WTC11 (cell line): Measurements from ENCODE around the gene FAM240B. TPM values are rescaled to one million over a fixed set of nuclear protein-coding genes. Genes with fewer than 3 reads are reported as not detected.

Source experiments
- ATAC-seq: fragments of 200-7000 bp; cut with Tn5 transposase; 2 replicates; pipeline ENCODE4 v1.10.0; 2021; ENCODE audit warnings: mild to moderate bottlenecking, moderate library complexity
- Bru-seq: library from RNA; stranded (reverse); fragments of 400-500 nt; gene quantifications from one replicate; lab custom pipeline; 2021; lab: Mats Ljungman, UMichigan
- CTCF ChIA-PET: fragments of 300-600 bp; sonication (Branson Sonifier 250); formaldehyde crosslinking; loops from one replicate; lab custom pipeline; 2021; ENCODE audit warnings: antibody characterized with exemption; lab: Charles Lee
- POLR2A ChIA-PET: fragments of 350-600 bp; sonication (Branson Sonifier 250); formaldehyde crosslinking; loops from one replicate; lab custom pipeline; 2021; ENCODE audit warnings: antibody characterized with exemption; lab: Charles Lee
- DNase-seq: peaks from one replicate; pipeline ENCODE4 v3.0.0; 2021; ENCODE audit warnings: low spot score
- H3K27ac Mint-ChIP-seq: 2 replicates; pipeline ENCODE4 v1.8.0; 2021; ENCODE audit warnings: mixed read lengths
- H3K27me3 Mint-ChIP-seq: 2 replicates; pipeline ENCODE4 v1.8.0; 2021; ENCODE audit warnings: low read depth, mild to moderate bottlenecking, moderate library complexity, mixed read lengths
- H3K36me3 Mint-ChIP-seq: 2 replicates; pipeline ENCODE4 v1.8.0; 2021; ENCODE audit warnings: mixed read lengths
- H3K4me1 Mint-ChIP-seq: 2 replicates; pipeline ENCODE4 v1.8.0; 2022; ENCODE audit warnings: mixed read lengths
- H3K4me3 Mint-ChIP-seq: 2 replicates; pipeline ENCODE4 v1.8.0; 2021; ENCODE audit warnings: mild to moderate bottlenecking, moderate library complexity, mixed read lengths
- H3K9me3 Mint-ChIP-seq: 2 replicates; pipeline ENCODE4 v1.8.0; 2021; ENCODE audit warnings: mixed read lengths
- CDX4 ChIP-seq: fragments of 250-450 bp; sonication (Bioruptor Pico); IDR thresholded peaks from 2 replicates; pipeline ENCODE4 v1.9.0; 2021; ENCODE audit warnings: moderate library complexity, mild to moderate bottlenecking, inconsistent platforms, borderline replicate concordance
- CTCF ChIP-seq: fragments of 200-600 bp; IDR thresholded peaks from 2 replicates; pipeline ENCODE4 v1.8.0; 2022; ENCODE audit warnings: antibody characterized with exemption
- E2F4 ChIP-seq: sonication (generic); formaldehyde crosslinking; IDR thresholded peaks from 2 replicates; pipeline ENCODE4 v1.8.1; 2022; ENCODE audit warnings: low read depth, mild to moderate bottlenecking, moderate library complexity, missing genetic modification reagents, borderline replicate concordance
- ETV6 ChIP-seq: sonication (generic); formaldehyde crosslinking; IDR thresholded peaks from 2 replicates; pipeline ENCODE4 v1.8.1; 2022; ENCODE audit warnings: mild to moderate bottlenecking, missing genetic modification reagents
- FOXP4 ChIP-seq: sonication (generic); formaldehyde crosslinking; IDR thresholded peaks from 2 replicates; pipeline ENCODE4 v1.8.0; 2022; ENCODE audit warnings: mild to moderate bottlenecking, missing genetic modification reagents
- GRHL2 ChIP-seq: fragments of 250-450 bp; sonication (Bioruptor Pico); IDR thresholded peaks from 2 replicates; pipeline ENCODE4 v1.8.0; 2022; ENCODE audit warnings: mild to moderate bottlenecking, moderate library complexity; ENCODE audit not compliant: insufficient replicate concordance, severe bottlenecking
- JUN ChIP-seq: sonication (generic); formaldehyde crosslinking; IDR thresholded peaks from 2 replicates; pipeline ENCODE4 v1.8.0; 2023; ENCODE audit warnings: mild to moderate bottlenecking, missing genetic modification reagents
- KAT7 ChIP-seq: sonication (generic); formaldehyde crosslinking; IDR thresholded peaks from 2 replicates; pipeline ENCODE4 v1.8.1; 2023; ENCODE audit warnings: missing genetic modification reagents, mild to moderate bottlenecking, borderline replicate concordance
- MLX ChIP-seq: sonication (generic); formaldehyde crosslinking; IDR thresholded peaks from 2 replicates; pipeline ENCODE4 v1.8.1; 2023; ENCODE audit warnings: mild to moderate bottlenecking, missing genetic modification reagents, moderate library complexity
- MXD4 ChIP-seq: fragments of 250-450 bp; sonication (Bioruptor Pico); IDR thresholded peaks from 2 replicates; pipeline ENCODE4 v1.8.0; 2021; ENCODE audit warnings: mild to moderate bottlenecking, moderate library complexity, borderline replicate concordance
- MYBL2 ChIP-seq: sonication (generic); formaldehyde crosslinking; IDR thresholded peaks from 2 replicates; pipeline ENCODE4 v1.8.1; 2023; ENCODE audit warnings: mild to moderate bottlenecking, moderate library complexity, missing genetic modification reagents
- NFE2L1 ChIP-seq: sonication (generic); formaldehyde crosslinking; IDR thresholded peaks from 2 replicates; pipeline ENCODE4 v1.8.1; 2023; ENCODE audit warnings: missing genetic modification reagents
- PRRX2 ChIP-seq: fragments of 250-450 bp; sonication (Bioruptor Pico); IDR thresholded peaks from 2 replicates; pipeline ENCODE4 v1.8.0; 2021; ENCODE audit warnings: mild to moderate bottlenecking
- RELA ChIP-seq: sonication (generic); formaldehyde crosslinking; IDR thresholded peaks from 2 replicates; pipeline ENCODE4 v1.8.1; 2022; ENCODE audit warnings: missing genetic modification reagents, mild to moderate bottlenecking, borderline replicate concordance
- RORB ChIP-seq: fragments of 250-450 bp; sonication (Bioruptor Pico); IDR thresholded peaks from 2 replicates; pipeline ENCODE4 v1.9.0; 2021; ENCODE audit warnings: mild to moderate bottlenecking
- SMAD3 ChIP-seq: sonication (generic); formaldehyde crosslinking; IDR thresholded peaks from 2 replicates; pipeline ENCODE4 v1.8.0; 2022; ENCODE audit warnings: missing genetic modification reagents, mild to moderate bottlenecking, borderline replicate concordance
- SP1 ChIP-seq: sonication (generic); formaldehyde crosslinking; conservative IDR thresholded peaks from 2 replicates; pipeline ENCODE4 v1.8.1; 2022; ENCODE audit warnings: missing genetic modification reagents
- TEAD4 ChIP-seq: sonication (generic); formaldehyde crosslinking; IDR thresholded peaks from 2 replicates; pipeline ENCODE4 v1.8.0; 2022; ENCODE audit warnings: mild to moderate bottlenecking, missing genetic modification reagents
- USF2 ChIP-seq: sonication (generic); formaldehyde crosslinking; IDR thresholded peaks from 2 replicates; pipeline ENCODE4 v1.8.1; 2023; ENCODE audit warnings: mild to moderate bottlenecking, missing genetic modification reagents, moderate library complexity
- ZNF121 ChIP-seq: sonication (generic); formaldehyde crosslinking; IDR thresholded peaks from 2 replicates; pipeline ENCODE4 v1.8.0; 2023; ENCODE audit warnings: missing genetic modification reagents
- ZNF219 ChIP-seq: sonication (generic); formaldehyde crosslinking; IDR thresholded peaks from 2 replicates; pipeline ENCODE4 v1.8.0; 2023; ENCODE audit warnings: missing genetic modification reagents, mild to moderate bottlenecking, borderline replicate concordance
- ZNF281 ChIP-seq: sonication (generic); formaldehyde crosslinking; IDR thresholded peaks from 2 replicates; pipeline ENCODE4 v1.8.0; 2023; ENCODE audit warnings: mild to moderate bottlenecking, missing genetic modification reagents
- long read RNA-seq, 3 experiments: library from RNA in 1 of 3; library from capped mRNA in 1 of 3; library from polyadenylated mRNA in 1 of 3; unstranded in 2 of 3; stranded (forward) in 1 of 3; transcript quantifications; one replicate each; pipeline ENCODE4 v2.0.0, GENCODE V29; 2021
- total RNA-seq: library from RNA; stranded (reverse); gene quantifications from 3 replicates; pipeline ENCODE4 v1.2.3, GENCODE V29; 2021

FAM240B gene
- not detected in 3 replicates for total RNA-seq
- not detected for Bru-seq, nascent RNA
- long read RNA-seq, experiment 1 = 0 reads
- long read RNA-seq, experiment 2 = 0 reads
- long read RNA-seq, experiment 3 = 0 reads

- no peak for ATAC-seq
- peaks cover 4% of the 10 kb centered on the region for H3K4me1 Mint-ChIP-seq
- H3K9me3 Mint-ChIP-seq = no peaks in the 10 kb centered on the region
- no peak within 1 kb of the TSS for H3K4me3 Mint-ChIP-seq
- no peaks in the 10 kb centered on the region for H3K36me3 Mint-ChIP-seq
- no peak for TF ChIP-seq RORB (CRISPR knock-in tag)
- TF ChIP-seq JUN (CRISPR knock-in tag) = no peak
- TF ChIP-seq FOXP4 (CRISPR knock-in tag) = no peak
- no peak for TF ChIP-seq SP1 (CRISPR knock-in tag)
- no peak for TF ChIP-seq SMAD3
- no peak for TF ChIP-seq RELA
- TF ChIP-seq PRRX2 = no peak
- TF ChIP-seq TEAD4 (CRISPR knock-in tag) = no peak
- TF ChIP-seq ZNF281 = no peak
- TF ChIP-seq MLX = no peak
- no peak for TF ChIP-seq CTCF
- H3K27ac Mint-ChIP-seq = no peak within 1 kb of the TSS
- CTCF ChIA-PET = interaction anchor here (1.0 kb wide), 1 partner anchor 30 kb away, joined by 3 read pairs; no protein-coding TSS in a partner anchor
- no peaks in the 10 kb centered on the region for H3K27me3 Mint-ChIP-seq
- POLR2A ChIA-PET = no interaction called here
- DNase-seq = no peak
These were observed at the start of gene FAM240B for GRCh38 chr9:38720083-38720745. TSS of gene FAM240B (minus strand) at chr9:38720133. CDS start at chr9:38703999, 16,134 bp downstream.

- Mint-ChIP-seq H3K9me3 (peaks cover 12% of the 10 kb centered on the region), H3K4me3 (no peak overlapping the region), H3K4me1 (no peaks in the 10 kb centered on the region), H3K27me3 (no peaks in the 10 kb centered on the region), H3K36me3 (peaks cover 3% of the 10 kb centered on the region; the same call in 1 of the 2 replicates), H3K27ac (no peak overlapping the region)
- CTCF ChIA-PET = no interaction called here
- ATAC-seq (no peak), DNase-seq (no peak)
- POLR2A ChIA-PET = no interaction called here
- TF ChIP-seq NFE2L1 (CRISPR knock-in tag) = no peak
- no peak for TF ChIP-seq E2F4 (CRISPR knock-in tag)
- TF ChIP-seq KAT7 (CRISPR knock-in tag) = no peak
- no peak for TF ChIP-seq ZNF281
- no peak for TF ChIP-seq ZNF121
- no peak for TF ChIP-seq SMAD3
- no peak for TF ChIP-seq USF2 (CRISPR knock-in tag)
- no peak for TF ChIP-seq MYBL2 (CRISPR knock-in tag)
- TF ChIP-seq MXD4 (CRISPR knock-in tag) = no peak
- TF ChIP-seq ZNF219 = no peak
- TF ChIP-seq TEAD4 (CRISPR knock-in tag) = no peak
- TF ChIP-seq ETV6 = no peak
- TF ChIP-seq GRHL2 = no peak
- TF ChIP-seq CDX4 (CRISPR knock-in tag) = no peak
These were observed 48.4 kb upstream of the FAM240B start for GRCh38 chr9:38768351-38768761.
